PC-9 (cell line): ENCODE data around the gene CADM2.

Source experiments
- EZH2 ChIP-seq: fragments of 200-600 bp; sonication (generic); IDR thresholded peaks from 2 replicates; pipeline ENCODE4 v1.8.0; 2017; ENCODE audit warnings: antibody characterized with exemption, low read depth
- TF ChIP-seq, protein P1 (sequence below): fragments of 200-600 bp; sonication (generic); conservative IDR thresholded peaks from 2 replicates; pipeline ENCODE4 v1.6.1; 2017; ENCODE audit warnings: mixed run types, antibody characterized with exemption, mild to moderate bottlenecking, moderate library complexity

DNA sequence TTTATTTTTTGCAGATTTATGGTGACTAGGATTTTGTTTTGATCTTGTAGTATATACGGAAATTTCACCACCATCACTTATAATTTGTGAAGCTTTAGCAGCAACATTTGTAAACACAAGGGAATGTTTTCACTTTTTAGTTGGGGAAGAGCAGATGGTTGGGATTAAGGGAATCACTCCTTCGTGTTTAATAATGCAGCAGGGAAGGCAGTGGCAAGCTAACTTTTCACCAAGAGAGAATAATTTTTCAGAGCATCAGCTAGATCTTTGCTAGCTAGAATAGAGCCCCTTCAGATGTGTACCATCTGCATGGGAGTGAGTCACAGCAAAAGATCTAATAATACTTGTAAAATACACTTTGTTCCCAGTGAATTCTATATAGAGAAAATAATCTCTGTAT is 632.7 kb downstream of the CADM2 start:
- TF ChIP-seq, protein P1, sequence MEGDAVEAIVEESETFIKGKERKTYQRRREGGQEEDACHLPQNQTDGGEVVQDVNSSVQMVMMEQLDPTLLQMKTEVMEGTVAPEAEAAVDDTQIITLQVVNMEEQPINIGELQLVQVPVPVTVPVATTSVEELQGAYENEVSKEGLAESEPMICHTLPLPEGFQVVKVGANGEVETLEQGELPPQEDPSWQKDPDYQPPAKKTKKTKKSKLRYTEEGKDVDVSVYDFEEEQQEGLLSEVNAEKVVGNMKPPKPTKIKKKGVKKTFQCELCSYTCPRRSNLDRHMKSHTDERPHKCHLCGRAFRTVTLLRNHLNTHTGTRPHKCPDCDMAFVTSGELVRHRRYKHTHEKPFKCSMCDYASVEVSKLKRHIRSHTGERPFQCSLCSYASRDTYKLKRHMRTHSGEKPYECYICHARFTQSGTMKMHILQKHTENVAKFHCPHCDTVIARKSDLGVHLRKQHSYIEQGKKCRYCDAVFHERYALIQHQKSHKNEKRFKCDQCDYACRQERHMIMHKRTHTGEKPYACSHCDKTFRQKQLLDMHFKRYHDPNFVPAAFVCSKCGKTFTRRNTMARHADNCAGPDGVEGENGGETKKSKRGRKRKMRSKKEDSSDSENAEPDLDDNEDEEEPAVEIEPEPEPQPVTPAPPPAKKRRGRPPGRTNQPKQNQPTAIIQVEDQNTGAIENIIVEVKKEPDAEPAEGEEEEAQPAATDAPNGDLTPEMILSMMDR: no peak
- TF ChIP-seq EZH2: no peak
